Nephron progenitor cell (in vitro differentiated cells): ENCODE data around the gene USP10.
A peak's percentile ranks its signal among the peaks of the same experiment; 100 is the strongest.

Experiments
- DNase-seq: peaks from one replicate; pipeline ENCODE4 v3.0.0; 2021
- H3K27ac Mint-ChIP-seq: 2 replicates; pipeline ENCODE4 v1.8.0; 2021; ENCODE audit warnings: mild to moderate bottlenecking, moderate library complexity, mixed read lengths
- H3K27me3 Mint-ChIP-seq: 2 replicates; pipeline ENCODE4 v1.8.0; 2021; ENCODE audit warnings: mild to moderate bottlenecking, low read depth, mixed read lengths; ENCODE audit not compliant: poor library complexity
- H3K36me3 Mint-ChIP-seq: 2 replicates; pipeline ENCODE4 v1.8.0; 2021; ENCODE audit warnings: low read depth, mixed read lengths
- H3K4me1 Mint-ChIP-seq: 2 replicates; pipeline ENCODE4 v1.8.0; 2021; ENCODE audit warnings: mixed read lengths
- H3K4me3 Mint-ChIP-seq: 2 replicates; pipeline ENCODE4 v1.8.0; 2021; ENCODE audit warnings: mild to moderate bottlenecking, moderate library complexity, mixed read lengths
- H3K9me3 Mint-ChIP-seq: 2 replicates; pipeline ENCODE4 v1.8.0; 2021; ENCODE audit warnings: mild to moderate bottlenecking, moderate library complexity, mixed read lengths
- CTCF ChIP-seq: fragments of 200-600 bp; sonication (generic); IDR thresholded peaks from 2 replicates; pipeline ENCODE4 v1.5.0; 2021; ENCODE audit warnings: antibody characterized with exemption

USP10 gene

GRCh38 chr16:84761448-84762368 is 61.9 kb downstream of the USP10 start:
- Mint-ChIP-seq H3K4me1 (no peaks in the 10 kb centered on the region), H3K27me3 (no peaks in the 10 kb centered on the region), H3K4me3 (no peak overlapping the region), H3K27ac (peak overlapping the region; percentile 18), H3K9me3 (no peaks in the 10 kb centered on the region), H3K36me3 (peaks cover 72% of the 10 kb centered on the region)
- no peak for TF ChIP-seq CTCF
- no peak for DNase-seq

- H3K36me3 Mint-ChIP-seq = peaks cover 86% of the 10 kb centered on the region
- H3K4me3 Mint-ChIP-seq = no peak overlapping the region
- no peaks in the 10 kb centered on the region for H3K27me3 Mint-ChIP-seq
- H3K9me3 Mint-ChIP-seq = no peaks in the 10 kb centered on the region
- no peak for DNase-seq
- no peaks in the 10 kb centered on the region for H3K4me1 Mint-ChIP-seq
- TF ChIP-seq CTCF = no peak
- H3K27ac Mint-ChIP-seq = no peak overlapping the region
These were observed 63.4 kb downstream of the USP10 start for GRCh38 chr16:84763164-84763563.

- Mint-ChIP-seq H3K36me3 (peaks cover 91% of the 10 kb centered on the region), H3K27me3 (no peaks in the 10 kb centered on the region), H3K4me1 (no peaks in the 10 kb centered on the region)
These were observed 63.8 kb downstream of the USP10 start for GRCh38 chr16:84763629-84764028.

GRCh38 chr16:84764970-84765369 is 65.2 kb downstream of the USP10 start:
- Mint-ChIP-seq H3K4me3 (no peak overlapping the region), H3K36me3 (peaks cover 94% of the 10 kb centered on the region), H3K9me3 (no peaks in the 10 kb centered on the region), H3K27me3 (no peaks in the 10 kb centered on the region), H3K27ac (no peak overlapping the region), H3K4me1 (no peaks in the 10 kb centered on the region)
- no peak for DNase-seq
- no peak for TF ChIP-seq CTCF

More at GRCh38 chr16:84763629-84764028, 63.8 kb downstream of the USP10 start:
- no peak for TF ChIP-seq CTCF
- Mint-ChIP-seq H3K9me3 (no peaks in the 10 kb centered on the region), H3K27ac (no peak overlapping the region), H3K4me3 (no peak overlapping the region)
- DNase-seq = no peak

- Mint-ChIP-seq H3K4me3 (no peak overlapping the region), H3K27ac (no peak overlapping the region), H3K27me3 (no peaks in the 10 kb centered on the region), H3K9me3 (no peaks in the 10 kb centered on the region), H3K4me1 (no peaks in the 10 kb centered on the region), H3K36me3 (peaks cover 93% of the 10 kb centered on the region)
- DNase-seq = no peak
- no peak for TF ChIP-seq CTCF
These were observed 66.1 kb downstream of the USP10 start for GRCh38 chr16:84765616-84766580.
